DMS114 treated with DMSO at 0.1 percent for 48 hours (cell line): ENCODE measurements around the gene DCTD.

Source experiments
- DNase-seq: peaks from one replicate; lab custom pipeline; 2025; ENCODE audit not compliant: unreplicated experiment; lab: John Stamatoyannopoulos, UW

The DCTD gene

GRCh38 chr4:182874304-182874751 lies 42.9 kb downstream of the DCTD start:
- DNase-seq: no peak

DNA sequence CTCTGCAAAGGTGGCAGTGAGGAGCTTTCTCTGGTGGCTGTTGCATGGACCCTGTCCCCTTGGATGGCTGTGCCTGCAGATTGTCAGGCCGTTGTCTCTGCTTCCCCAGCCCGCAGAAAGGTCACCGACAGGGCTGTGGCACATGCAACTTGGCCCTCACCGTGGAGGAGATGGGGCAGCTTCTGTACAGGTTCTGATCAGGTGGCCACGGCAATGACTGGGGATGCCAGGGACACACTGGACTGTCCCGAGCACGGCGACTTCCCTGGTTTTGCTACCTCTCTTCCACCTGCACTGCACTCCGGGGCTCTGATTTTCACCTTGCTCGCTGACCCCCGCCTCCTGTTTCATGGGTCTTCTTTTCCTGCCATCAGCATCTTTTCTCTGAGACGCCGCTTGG lies 43.5 kb downstream of the DCTD start:
- no peak for DNase-seq

DNA sequence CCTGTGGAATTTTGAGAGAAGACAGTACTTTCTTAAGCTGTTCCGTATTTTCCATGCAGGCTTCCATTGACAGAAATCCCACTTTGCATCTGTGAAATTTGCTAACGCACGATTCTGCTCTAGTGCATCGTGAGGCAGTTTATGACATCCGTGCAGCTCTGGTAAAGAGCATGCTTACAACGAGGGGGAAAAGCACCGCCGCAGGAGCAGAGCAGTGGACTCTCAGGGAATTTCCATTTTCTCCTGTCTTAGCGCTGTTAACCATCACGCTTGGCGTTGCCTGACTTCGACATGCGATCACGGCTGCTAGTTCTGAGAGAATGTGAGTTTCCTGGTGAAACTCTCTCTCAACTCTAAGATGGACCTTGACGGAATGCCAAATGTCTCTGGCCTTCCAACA lies 43.9 kb downstream of the DCTD start:
- DNase-seq: no peak

DNA sequence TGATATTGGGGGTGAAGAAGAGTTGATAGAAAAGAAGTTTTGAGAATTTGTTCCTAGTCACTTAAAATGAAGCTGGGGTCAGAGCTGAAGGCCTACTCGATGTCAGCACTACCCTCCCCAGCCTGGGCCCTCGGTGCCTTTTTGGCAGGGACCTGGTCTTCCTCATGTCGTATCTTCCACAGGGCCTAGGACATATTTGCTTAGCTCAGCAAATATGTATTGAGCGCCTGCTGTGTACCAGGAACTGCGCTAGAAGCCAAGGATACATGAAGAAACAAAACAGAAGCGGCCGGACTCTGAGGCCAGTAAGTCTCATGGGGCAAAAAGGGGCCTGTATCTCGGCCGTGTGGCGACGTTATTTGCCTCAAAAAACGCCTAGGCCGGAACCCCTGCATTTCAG lies 44.3 kb downstream of the DCTD start:
- no peak for DNase-seq

DNA sequence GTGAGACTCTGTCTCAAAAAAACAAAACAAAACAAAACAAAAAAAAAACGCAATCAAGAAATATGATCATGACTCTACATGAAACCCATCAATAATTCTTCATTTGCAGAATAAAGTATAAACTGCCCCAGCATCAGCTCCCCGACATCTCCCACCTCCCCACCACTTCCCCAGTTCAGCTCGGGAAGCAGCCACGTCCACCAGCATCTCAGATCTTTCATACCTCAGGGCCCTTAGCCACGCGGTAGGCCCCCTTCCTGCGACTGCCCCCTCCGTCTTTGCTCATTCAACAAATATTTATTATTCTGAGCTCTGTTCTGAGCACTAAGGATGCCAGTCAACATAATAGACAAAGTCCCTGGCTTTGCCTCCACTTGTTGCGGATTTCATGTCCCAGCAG lies 45.6 kb downstream of the DCTD start:
- no peak for DNase-seq

- no peak for DNase-seq
Measured at GRCh38 chr4:182869697-182870096, 47.5 kb downstream of the DCTD start.

DNA sequence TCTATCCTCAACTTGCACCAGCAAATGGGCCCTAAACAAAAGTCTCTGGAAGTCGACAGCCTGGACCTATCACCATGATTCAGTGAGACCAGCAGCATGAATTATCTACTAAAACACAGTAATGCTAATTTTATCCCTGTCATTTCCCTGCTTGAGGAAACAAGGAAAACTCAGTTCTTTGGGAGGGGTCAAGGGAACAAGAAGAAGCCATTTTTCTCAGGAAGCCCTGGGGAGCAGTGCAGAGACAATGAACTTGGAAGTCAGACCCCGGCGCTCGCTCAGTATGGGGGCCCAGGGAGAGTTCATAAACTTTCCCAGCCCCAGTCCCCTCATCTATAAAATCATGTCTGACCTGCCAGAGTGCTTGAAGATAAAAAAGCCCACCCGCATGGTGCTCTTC lies 50.4 kb downstream of the DCTD start:
- no peak for DNase-seq

DNA sequence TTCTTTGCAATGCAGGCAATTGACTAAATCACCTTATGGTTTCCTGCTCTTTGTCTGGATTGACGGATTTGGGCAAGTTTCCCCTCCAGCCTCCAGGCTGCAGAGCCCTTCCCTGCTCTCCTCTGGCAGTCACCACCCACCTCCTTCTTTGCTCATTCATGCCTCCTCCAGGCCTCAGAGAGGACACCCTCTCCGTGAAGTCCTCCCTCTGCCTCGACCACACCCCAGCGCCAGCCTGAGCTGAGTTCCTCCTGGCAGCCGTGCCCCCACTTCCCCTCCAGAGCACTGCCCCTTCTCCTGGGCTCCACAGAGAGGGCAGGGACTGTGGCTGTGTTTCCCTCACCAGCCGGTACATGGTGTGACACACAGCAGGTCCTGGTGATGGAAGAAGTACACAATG lies 53.7 kb downstream of the DCTD start:
- DNase-seq: no peak

DNA sequence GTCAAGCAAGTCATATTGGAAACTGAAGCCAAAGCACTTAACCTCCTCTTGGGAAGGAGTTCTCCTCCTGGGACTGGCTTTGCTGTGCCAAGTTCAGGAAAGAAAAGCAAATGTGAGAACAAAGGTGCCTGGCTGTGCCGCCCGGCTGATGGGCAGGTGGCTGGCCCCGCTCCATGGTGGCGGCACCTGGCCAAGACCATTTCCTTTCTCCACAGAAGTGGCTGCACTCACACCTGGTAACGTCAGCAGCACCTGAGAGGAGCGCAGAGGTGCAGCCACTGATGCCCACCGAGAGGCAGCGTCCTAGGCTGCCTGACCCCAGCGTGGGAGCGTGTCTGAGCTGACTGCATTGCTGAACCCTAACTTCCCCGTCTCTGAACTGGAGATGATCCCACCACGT lies 54.3 kb downstream of the DCTD start:
- no peak for DNase-seq

GRCh38 chr4:182862141-182862875 lies 54.9 kb downstream of the DCTD start:
- no peak for DNase-seq

DNA sequence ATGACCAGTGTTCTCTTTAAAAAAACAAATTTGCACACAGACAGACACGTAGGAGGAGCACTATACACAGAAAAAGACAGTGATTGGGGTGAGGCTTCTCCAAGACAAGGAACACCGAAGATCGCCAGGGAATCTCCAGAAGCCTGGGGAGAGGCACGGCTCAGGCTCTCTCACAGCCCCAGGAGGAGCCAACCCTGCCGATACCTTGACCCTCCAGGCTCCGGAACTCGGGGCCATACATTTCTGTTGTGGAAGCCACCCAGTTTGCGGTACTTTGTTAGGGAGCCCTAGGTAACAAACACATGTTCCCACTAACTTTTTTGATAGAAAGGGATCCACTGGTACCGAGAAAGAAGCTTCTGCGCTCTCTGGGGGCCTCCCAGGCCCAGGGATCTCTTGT lies 55.8 kb downstream of the DCTD start:
- DNase-seq: no peak

DNA sequence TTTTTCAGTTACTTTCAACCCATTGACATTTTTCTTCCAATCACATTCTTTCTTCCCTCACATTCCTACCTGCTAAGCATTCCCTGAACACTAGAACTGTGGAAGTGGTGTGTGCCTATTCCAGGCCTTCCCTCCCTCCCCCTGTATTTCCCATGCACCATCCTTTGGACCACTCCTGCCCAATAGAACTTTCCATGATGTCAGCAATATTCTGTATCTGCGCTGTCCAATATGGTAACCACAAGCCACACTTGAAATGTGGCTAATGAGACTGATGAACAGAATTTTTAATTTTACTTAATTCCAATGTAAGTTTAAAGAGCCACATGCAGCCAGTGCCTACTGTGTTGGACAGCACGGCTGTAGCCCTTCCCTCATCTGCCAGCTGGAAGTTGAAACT lies 57.5 kb downstream of the DCTD start:
- DNase-seq: no peak

DNA sequence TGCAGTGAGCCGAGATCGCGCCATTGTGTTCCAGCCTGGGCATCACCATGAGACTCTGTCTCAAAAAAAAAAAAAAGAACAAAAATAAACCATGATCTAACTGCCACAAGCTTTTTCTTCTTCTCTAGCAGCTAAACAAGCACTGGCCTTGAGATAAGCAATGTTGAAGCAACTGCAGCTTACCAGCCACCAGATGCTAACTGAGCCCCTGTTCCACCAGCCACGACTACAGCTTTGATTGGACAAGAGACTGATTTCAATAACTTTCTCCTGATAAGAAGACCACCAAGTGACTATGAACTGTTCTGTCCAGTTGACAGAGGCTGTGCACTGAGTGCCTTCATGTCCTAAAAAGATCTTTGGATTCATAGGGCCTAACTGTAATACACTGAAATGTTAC lies 58.5 kb downstream of the DCTD start:
- no peak for DNase-seq

DNA sequence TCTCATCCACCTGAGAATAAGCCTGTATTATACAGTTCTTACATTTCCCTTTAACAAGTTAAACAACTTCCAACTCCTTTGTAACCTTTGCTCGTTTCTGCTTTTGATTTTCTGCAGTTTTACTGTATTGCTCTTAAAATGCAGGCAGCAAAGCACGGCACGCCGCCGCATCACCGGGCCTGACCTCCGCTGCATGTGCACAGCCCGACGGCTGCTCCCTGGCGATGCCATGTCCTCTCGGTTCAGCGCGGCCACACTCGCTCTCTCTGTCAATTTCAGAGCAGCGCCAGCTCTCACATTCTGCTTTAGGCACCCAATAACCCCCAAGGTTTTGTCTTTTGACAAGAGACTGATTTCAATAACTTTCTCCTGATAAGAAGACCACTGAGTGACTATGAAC lies 60.3 kb downstream of the DCTD start:
- no peak for DNase-seq

DNA sequence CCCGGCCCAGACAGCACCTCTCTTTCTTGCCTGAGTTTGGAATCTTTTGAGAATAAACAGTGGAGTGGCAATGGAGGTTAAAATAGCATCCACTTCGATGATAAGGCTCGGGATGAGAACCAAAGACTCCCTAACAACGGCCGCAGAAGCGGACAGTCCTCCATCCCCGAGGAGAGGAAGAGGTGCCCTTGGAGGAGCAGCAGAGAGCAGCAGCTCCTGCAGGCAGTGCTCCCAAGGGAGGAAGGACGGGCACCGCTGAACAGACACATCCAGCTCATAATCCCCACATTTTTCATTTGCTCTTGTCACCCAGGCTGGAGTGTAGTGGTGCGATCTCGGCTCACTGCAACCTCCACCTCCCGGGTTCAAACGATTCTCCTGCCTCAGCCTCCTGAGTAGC lies 61.3 kb downstream of the DCTD start:
- DNase-seq: no peak

GRCh38 chr4:182855312-182855711 lies 61.9 kb downstream of the DCTD start:
- DNase-seq: no peak

- DNase-seq: no peak
Measured at GRCh38 chr4:182854466-182854865, 62.7 kb downstream of the DCTD start.

- no peak for DNase-seq
Measured at GRCh38 chr4:182853731-182854330, 63.4 kb downstream of the DCTD start.

DNA sequence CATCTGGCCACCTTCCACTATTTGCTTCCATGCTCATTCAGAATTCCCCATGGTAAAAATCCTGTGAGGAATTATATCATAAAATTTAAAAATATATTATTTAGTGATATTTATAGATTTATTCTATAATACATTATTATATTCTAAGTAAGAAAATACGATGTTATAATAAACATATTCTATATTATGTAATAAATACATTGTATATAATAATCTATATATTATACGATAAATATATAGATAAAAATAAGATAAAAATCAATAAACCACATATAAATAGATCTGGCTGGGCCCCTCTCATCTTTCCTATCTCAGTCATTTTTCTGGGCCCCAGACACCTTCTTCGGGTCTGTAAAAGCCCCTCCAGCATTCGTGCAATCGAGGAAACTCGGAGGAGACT lies 68.5 kb downstream of the DCTD start:
- DNase-seq: no peak

DNA sequence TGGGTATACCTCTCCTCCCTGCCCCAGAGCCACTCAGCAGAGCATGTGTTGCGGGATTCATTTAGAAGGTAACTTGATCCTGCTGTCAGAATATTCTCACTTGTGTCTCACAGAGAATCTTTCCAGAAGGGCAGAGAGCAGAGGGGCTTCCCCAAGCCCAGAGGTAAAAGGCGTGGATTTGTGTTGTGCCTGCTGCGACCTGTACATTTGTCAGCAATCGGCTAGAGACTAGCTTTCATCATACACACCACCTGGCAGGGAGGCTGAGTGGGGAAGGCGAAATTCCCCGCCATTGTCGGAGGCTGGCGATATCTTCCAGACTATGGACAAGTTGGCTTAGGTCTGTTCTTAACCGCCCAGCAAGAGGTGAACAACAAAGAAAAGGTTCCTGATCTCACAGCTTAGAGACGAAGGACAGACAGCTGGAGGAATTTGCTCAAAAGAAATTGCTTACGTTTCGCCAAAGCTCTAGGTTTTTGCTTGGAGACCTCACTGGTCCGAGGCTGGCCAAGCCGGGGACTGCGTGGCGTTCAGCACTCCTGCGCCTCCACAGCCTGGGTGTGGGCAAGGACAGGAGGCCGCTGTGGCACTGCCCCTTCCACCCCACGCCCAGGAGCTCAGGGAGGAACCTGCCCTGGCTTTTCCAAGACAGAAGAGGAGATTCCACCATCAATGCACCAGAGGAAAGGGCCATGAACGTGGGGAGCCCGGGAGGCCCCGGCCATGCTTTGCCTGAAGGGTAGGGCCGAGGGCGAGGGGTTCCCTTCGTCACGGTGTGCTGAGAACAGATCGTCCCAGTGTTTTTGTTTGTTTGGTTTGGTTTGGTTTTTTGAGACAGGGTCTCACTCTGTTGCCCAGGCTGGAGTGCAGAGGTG lies 69.4 kb downstream of the DCTD start:
- no peak for DNase-seq

DNA sequence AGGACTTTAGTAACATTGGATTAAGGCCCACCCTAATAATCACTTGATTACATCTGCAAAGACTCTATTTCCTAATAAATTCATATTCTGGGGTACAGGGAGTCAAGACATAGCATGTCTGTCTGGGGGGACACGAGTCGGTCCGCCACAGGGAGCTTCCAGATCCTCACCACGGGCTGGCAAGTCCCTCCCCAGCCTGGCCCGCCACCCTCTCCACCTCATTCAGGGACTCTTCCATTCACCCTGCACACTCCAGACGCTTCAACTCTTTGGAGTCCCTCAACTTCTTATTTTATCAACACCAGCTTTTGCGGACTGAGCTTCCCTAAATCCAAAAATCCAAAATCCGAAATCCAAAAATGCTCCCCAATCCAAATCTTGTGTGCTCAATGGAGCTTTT lies 71.2 kb downstream of the DCTD start:
- no peak for DNase-seq

- DNase-seq: no peak
Measured at GRCh38 chr4:182845618-182846017, 71.6 kb downstream of the DCTD start.
